ENCODE results near the gene DNER.

- TF ChIP-seq POLR2A (IDR thresholded peaks at IDR 0.05) (no peak), CTCF (IDR thresholded peaks at IDR 0.05) (no peak)
Observed at GRCh38 chr2:229566370-229566769, 148.0 kb downstream of the DNER start.
